ENCODE measurements around the gene VAV2.

DNA sequence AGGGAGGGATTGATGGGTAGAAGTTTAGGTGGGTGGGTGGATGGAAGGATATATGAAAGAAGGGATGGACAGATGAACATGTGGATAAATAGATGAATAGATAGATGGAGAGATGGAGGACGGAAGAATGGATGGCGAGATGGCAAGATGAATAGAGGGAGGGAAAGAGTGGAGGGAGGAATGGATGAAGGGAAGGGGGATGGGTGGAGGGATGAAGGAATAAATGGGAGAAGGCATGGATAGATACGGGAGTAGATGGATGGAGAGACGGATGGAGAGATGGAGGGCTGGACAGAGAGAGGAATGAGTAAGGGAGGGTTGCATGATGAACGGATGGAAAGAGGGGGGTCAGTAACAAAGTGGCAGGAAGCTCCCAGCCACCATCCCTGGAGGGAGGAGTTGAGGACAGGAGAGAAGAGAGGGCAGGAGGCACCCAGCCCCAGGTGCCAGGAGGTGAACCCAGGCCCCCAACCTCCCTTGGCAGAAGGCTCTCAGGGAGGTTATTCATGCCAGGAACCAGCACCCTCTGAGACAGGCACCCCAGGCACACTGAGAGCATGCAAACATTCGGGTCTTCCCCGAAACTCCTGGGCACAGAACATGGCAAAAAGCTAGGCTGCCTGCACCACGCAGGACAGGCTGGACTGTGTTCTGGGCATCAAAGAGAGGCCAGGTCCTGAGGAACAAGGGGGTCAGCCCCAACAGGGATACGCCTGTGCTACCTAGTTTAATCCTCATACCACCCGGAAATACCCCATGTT lies 263.1 kb downstream of the VAV2 start:
- TF ChIP-seq, protein P1, sequence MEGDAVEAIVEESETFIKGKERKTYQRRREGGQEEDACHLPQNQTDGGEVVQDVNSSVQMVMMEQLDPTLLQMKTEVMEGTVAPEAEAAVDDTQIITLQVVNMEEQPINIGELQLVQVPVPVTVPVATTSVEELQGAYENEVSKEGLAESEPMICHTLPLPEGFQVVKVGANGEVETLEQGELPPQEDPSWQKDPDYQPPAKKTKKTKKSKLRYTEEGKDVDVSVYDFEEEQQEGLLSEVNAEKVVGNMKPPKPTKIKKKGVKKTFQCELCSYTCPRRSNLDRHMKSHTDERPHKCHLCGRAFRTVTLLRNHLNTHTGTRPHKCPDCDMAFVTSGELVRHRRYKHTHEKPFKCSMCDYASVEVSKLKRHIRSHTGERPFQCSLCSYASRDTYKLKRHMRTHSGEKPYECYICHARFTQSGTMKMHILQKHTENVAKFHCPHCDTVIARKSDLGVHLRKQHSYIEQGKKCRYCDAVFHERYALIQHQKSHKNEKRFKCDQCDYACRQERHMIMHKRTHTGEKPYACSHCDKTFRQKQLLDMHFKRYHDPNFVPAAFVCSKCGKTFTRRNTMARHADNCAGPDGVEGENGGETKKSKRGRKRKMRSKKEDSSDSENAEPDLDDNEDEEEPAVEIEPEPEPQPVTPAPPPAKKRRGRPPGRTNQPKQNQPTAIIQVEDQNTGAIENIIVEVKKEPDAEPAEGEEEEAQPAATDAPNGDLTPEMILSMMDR (conservative IDR thresholded peaks at IDR 0.05; ENCODE audit: low read depth, low read length), result no peak
- TF ChIP-seq EZH2 (IDR thresholded peaks at IDR 0.05; ENCODE audit: low read length, unreplicated experiment) (no peak), EZH2phosphoT487 (IDR thresholded peaks at IDR 0.05; ENCODE audit: borderline replicate concordance, low read length) (no peak)
